HG02678 (cell line): ENCODE results near the gene EPHA3.

Source experiments
- ATAC-seq: cut with Tn5 transposase; IDR thresholded peaks from one replicate; pipeline ENCODE4 v1.9.1; 2021; ENCODE audit warnings: mild to moderate bottlenecking, moderate library complexity; ENCODE audit not compliant: unreplicated experiment

EPHA3 gene

GRCh38 chr3:89144080-89144479, 36.7 kb downstream of the EPHA3 start:
- no peak for ATAC-seq

GRCh38 chr3:89145995-89146394, 38.6 kb downstream of the EPHA3 start:
- ATAC-seq = no peak

GRCh38 chr3:89154416-89154815, 47.0 kb downstream of the EPHA3 start:
- ATAC-seq = no peak

GRCh38 chr3:89155811-89156210, 48.4 kb downstream of the EPHA3 start:
- no peak for ATAC-seq

GRCh38 chr3:89157575-89157974, 50.2 kb downstream of the EPHA3 start:
- no peak for ATAC-seq

- ATAC-seq = no peak
These were observed 52.2 kb downstream of the EPHA3 start for GRCh38 chr3:89159605-89160004.

GRCh38 chr3:89164774-89165173, 57.4 kb downstream of the EPHA3 start:
- ATAC-seq = no peak

- no peak for ATAC-seq
These were observed 58.3 kb downstream of the EPHA3 start for GRCh38 chr3:89165636-89166263.

GRCh38 chr3:89171687-89172545, 64.5 kb downstream of the EPHA3 start:
- no peak for ATAC-seq

GRCh38 chr3:89173546-89173945, 66.1 kb downstream of the EPHA3 start:
- ATAC-seq = no peak

GRCh38 chr3:89179355-89180001, 72.1 kb downstream of the EPHA3 start:
- ATAC-seq = no peak

- ATAC-seq = no peak
These were observed 72.9 kb downstream of the EPHA3 start for GRCh38 chr3:89180334-89180733.

GRCh38 chr3:89182056-89182455, 74.6 kb downstream of the EPHA3 start:
- ATAC-seq = no peak

GRCh38 chr3:89184151-89184995, 77.0 kb downstream of the EPHA3 start:
- ATAC-seq = no peak

- no peak for ATAC-seq
These were observed 79.0 kb downstream of the EPHA3 start for GRCh38 chr3:89186456-89186855.

- ATAC-seq = no peak
These were observed 91.2 kb downstream of the EPHA3 start for GRCh38 chr3:89198591-89198990.

GRCh38 chr3:89212619-89213018, 105.2 kb downstream of the EPHA3 start:
- ATAC-seq = no peak

- no peak for ATAC-seq
These were observed 108.8 kb downstream of the EPHA3 start for GRCh38 chr3:89216016-89216739.

- ATAC-seq = no peak
These were observed 109.8 kb downstream of the EPHA3 start for GRCh38 chr3:89217148-89217685.

GRCh38 chr3:89221924-89222323, 114.5 kb downstream of the EPHA3 start:
- ATAC-seq = no peak
